Ishikawa (cell line): ENCODE results near the gene GPANK1.

Experiments
- USF1 ChIP-seq: IDR thresholded peaks from 2 replicates; pipeline ENCODE4 v1.6.1; 2012
- YY1 ChIP-seq: IDR thresholded peaks from 2 replicates; pipeline ENCODE4 v1.6.1; 2012; ENCODE audit warnings: low read depth

- no peak for TF ChIP-seq USF1
- no peak for TF ChIP-seq YY1
Measured at GRCh38 chr6:31654574-31655348, 10.0 kb downstream of the GPANK1 start.
